Superior temporal gyrus (tissue), 1 donor: ENCODE measurements around the gene NPIPA5.
"Not testable (repeated sequence)": the region's sequence is repeated elsewhere in the genome, so short reads cannot be mapped to it uniquely, and the experiment has no call there.

ENCODE experiments used
- DNase-seq: peaks from one replicate; pipeline ENCODE4 v3.0.0-alpha.2; 2016; ENCODE audit errors: extremely low spot score

Gene NPIPA5

DNA sequence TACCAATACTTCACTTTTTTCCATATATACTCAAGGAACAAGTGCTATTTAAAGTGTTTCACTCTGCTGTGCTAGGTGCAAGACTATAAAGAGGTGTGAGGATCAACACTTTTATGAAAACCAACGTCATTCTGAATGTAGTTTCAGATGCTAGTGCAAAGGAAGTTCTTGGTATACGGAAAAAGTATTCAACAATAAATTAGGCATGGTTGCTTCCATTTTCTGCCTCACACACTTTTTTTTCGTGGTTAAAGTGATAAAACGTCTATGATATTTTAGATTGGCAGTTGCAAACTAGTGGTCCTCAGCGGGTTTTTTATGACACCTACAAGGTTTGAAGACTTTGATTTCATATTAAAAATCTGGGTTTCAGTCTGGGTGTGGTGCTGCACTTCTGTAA, 11.8 kb upstream of the NPIPA5 start:
- DNase-seq, result not testable (repeated sequence)

DNA sequence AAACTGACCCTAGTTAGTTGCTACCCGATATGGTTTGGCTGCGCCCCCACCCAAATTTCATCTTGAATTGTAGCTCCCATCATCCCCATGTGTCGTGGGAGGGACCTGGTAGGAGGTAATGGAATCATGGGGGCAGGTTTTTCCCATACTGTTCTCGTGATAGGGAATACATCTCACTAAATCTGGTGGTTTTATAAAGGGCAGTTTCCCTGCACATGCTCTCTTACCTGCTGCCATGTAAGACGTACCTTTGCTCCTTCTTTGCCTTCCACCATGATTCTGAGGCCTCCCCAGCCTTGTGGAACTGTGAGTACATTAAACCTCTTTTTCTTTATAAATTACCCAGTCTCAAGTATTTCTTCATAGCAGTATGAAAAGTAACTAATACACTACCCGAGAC, 10.0 kb upstream of the NPIPA5 start:
- DNase-seq, result not testable (repeated sequence)

DNA sequence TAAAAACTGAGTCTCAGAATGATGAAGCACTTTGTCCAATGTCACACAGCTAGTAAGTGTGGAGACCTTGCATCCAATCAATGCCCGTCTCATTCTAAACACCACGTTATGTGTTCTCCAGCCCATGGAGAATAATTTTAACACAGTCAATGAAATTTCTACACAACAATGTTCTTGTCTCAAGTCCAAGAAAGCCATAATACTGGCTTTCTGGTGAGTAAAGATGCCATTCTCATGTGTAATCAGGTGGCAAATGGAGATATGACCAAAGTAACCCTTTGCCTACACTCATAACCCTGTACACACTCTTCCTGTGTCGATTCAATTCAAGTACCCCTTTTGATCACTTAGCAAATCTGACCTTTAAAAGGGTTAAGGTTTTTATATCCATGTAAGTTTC, 4.7 kb upstream of the NPIPA5 start:
- DNase-seq, result not testable (repeated sequence)

DNA sequence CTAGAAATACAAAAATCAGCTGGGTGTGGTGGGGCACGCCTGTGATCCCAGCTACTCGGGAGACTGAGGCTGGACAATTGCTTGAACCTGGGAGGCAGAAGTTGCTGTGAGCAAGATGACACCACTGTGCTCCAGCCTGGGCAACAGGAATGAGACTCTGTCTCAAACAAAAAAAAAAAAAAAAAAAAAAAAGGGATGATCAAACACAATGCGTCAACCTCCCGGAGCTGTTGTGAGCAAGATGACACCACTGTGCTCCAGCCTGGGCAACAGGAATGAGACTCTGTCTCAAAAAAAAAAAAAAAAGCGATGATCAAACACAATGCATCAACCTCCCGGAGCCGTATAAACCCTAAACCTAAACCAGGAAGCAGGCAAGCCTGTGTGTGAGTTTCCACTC, 20.6 kb downstream of the NPIPA5 start:
- not testable (repeated sequence) for DNase-seq

DNA sequence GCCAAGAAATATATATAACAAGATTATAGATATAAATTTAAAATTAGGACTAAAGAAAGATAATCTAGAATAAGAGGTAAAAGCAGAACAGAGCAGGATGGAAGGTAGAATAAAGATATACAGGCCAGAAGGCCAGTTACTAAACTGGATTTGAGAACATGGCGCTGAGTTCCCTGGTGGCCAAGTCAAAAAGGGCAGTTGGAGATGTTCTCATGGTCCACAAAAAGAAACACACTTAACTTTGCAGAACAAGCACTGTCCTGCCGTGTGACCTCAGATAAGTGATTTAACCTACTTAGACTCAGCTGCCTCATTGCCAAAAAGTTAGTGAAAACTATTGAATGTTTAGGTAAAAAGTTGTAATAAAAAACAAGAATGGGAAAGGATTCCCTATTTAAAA, 23.2 kb downstream of the NPIPA5 start:
- not testable (repeated sequence) for DNase-seq

DNA sequence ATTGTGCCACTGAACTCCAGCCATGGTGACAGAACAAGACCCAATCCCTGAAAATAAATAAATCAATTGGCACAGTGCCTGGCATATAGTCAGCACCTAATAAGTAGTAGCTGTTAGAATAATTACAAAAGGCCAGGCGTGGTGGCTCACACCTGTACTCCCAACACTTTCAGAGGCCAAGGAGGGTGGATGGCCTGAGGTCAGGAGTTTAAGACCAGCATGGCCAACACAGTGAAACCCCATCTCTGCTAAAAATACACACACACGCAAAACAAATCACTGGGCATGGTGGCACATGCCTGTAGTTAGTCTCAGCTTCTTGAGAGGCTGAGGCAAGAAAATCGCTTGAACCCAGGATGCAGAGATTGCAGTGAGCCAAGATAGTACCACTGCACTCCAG, 25.2 kb downstream of the NPIPA5 start:
- DNase-seq, result not testable (repeated sequence)

DNA sequence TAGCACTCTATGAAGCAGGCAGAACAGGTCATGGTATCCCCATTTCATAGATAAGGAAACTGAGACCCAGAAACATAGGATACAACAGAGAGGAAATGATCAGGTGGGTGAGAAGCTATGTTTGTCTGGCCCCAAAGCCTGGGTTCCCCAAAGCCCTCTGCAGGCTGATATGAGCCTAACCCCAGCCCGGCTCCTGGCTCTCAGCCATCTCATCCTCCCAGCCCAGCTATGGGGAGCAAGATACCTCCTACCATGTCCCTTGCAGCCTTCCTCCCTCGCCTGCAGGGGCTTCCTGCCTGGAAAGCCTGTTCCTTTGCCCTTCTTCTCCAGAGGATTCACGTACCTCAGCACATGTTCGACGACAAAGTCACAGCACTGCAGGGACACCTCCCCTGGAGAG, 26.3 kb downstream of the NPIPA5 start:
- not testable (repeated sequence) for DNase-seq

DNA sequence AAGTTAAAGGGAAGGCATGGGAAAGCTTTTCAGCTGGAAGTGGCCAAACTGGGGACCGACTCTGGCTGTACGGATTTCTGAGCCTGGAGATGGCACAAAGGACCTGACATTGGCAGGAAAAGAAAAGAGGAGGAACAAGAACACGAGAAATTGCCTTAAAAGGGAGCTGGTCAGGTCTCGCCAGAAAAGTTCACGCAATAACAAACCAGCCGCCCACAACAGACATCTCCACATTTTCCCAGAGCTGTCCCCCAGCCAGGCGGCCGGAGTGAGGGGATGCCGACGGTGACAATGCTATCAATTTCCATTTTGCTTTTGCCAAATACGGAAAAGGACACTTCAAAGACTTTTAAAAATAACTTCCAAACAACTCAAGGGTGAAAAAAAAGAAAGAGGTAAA, 26.8 kb downstream of the NPIPA5 start:
- not testable (repeated sequence) for DNase-seq

DNA sequence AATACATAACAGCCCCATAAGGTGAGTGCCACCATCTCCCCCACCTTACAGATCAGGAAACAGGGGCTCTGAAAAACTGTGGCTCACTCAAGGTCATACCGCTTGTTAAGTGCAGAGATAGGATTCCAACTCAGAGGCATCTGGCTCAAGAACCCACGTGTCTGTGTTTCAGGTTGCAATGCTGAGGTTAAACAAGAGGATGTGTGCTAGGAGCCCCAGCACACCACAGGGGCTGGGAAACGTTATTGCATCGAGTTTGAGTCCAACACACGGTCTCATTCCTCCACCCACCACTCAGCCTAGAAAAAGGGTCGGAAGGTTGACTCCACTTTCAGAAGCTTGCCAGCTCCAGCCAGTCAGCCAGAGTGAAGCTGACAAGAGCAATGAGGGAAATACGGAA, 29.4 kb downstream of the NPIPA5 start:
- DNase-seq, result not testable (repeated sequence)

DNA sequence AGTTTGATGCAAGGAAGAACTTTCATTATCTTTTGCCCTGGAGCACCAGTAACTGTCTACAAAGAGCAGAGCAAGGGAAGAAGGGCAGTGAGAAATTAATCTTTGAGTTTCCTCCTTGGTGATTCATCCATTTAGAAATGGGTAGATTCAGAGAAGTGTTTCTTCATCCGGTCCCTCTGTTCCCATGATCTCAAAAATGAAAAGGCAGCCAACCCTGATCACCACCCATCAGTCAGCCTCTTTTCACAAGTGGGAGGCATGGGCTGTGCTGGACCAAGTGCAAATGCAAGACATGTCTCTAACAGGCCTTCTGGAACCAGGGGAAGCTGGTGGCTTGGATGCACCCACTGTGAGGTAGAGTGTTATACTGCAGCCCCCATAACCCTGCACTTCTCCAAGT, 35.8 kb downstream of the NPIPA5 start:
- DNase-seq, result not testable (repeated sequence)

DNA sequence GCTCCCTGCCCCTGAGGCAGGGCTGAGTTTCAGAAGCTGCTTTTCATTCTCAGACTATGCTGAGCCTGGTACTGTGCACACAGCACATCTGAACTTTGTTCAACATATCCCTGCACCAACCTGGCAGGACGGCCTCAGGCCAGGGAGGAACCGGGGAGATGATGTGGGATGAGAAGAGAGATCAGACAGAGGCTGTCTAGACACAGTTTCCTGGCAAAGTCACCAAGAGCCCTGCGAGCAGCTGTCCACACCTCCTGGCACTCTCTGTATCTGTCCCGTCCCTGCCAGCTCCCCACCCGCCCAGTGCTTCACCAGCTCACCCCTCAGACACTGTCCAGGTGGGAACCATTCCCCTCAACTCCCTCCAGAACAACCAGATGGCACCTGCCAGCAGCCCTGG, 39.1 kb downstream of the NPIPA5 start:
- not testable (repeated sequence) for DNase-seq

DNA sequence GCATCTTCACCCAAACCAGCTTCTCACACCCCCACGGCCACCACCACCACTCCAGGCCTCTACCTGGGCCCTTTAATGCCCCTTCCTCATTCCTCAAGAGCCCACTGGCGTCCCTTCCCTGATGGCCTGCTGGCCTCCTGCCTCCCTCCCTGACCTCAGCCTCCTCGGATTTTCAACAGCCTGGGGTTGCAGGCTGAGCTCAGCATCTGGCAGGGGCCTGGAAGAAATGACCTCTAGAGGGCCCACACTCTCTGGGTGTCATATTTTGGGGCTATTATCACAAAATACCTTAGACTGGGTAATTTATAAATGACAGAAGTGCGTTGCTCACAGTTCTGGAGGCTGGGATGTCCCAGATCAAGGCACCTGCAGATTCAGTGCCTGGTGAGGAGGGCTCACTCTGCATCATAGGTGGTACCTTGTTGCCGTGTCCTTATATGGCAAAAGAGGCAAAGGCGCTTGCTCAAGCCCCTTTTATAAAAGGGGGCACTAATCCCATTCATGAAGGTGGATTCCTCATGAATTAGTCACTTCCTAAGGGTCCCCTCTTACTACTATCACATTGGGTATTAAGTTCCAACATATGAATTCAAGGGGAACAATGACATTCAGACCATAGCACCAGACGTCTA, 40.0 kb downstream of the NPIPA5 start:
- not testable (repeated sequence) for DNase-seq

DNA sequence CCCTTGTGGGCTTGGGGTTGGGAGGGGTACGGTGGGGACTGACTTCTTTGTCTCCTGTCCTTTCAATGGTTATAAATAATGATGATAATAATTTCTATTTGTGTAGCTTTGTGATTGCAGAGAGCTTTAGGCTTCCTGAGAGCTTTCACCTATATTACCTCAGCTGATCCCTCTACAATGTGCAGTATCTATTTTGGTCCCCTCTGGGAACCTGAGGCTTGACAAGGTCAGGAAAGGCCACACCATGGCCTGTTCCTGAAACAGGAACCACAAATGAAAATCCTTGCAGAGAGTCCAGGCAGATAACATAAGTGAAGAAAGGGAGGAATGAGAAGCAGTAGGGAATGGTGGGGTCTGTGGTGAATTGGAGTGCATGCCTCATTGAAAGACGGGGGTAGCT, 42.5 kb downstream of the NPIPA5 start:
- not testable (repeated sequence) for DNase-seq

DNA sequence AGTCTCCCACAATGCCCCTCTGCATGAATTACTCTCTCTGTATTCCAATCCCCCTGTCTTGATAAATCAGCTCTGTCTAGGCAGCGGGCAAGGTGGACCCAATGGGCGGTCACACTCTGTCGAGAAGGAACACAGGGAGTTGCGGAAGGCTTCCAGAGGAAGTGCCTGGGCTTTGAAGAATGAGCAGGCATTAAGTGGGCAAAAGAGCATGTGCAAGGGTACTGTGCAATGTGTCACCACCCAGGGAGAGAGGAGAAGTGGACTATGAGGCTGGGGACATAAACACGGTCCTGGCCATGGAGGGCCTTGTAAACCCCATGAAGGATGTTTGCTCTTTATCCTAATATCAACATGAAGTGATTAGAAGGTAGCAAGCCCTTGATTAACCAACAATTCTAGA, 44.1 kb downstream of the NPIPA5 start:
- not testable (repeated sequence) for DNase-seq

DNA sequence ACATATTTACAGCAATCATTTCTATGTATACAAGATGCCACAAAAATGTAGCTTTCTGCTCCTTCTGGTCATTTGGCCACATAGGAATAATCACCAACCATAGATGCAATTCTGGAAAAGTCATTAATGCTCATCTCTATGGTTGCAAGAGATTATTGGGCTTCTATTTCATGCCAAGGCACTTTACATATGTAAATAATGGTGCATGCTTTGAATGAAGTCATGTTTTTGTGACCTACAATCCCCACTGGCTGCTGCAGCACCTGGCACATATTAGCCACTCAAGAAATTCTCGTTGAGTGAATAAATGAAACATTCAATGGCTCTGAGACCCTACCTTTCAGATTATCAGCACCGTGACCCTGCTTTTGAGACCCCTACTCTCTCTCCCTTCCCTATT, 47.1 kb downstream of the NPIPA5 start:
- not testable (repeated sequence) for DNase-seq

DNA sequence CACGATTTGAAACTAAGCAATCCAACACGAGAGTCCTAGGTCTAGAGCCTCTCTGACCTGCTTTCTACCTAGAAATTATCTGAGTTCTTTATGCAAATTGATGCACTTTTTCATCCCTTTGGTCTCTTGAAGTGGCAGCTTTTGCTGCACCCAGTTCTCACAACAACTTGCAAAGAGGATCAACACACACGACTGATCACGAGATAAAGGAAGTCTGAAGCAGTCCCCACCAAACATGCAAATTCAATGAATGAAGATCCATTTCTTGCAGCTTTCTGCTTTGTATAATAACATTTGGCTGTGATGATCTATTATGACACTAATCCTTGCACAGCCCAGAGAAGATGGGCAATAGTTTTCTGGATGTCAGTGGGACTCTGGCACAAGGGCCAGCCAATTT, 53.1 kb downstream of the NPIPA5 start:
- not testable (repeated sequence) for DNase-seq

DNA sequence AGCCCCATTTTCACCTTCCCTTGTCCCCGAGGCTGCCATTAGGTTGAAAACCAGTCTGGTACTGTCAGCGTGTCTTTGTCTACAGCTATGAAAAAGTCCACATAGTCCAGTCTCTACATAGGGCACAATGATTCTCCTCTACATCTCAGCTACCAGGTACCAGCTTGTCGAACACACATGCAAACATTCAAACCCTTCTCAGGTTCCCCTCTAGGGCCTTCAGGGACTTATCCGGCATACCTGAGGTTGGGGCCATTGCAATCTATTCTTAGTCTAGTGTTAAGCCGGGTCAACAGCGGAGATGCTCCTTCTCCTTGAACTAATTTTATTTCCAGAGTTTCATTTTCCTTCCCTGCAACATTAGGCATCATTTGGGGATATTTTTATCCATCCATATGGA, 54.7 kb downstream of the NPIPA5 start:
- DNase-seq, result not testable (repeated sequence)

DNA sequence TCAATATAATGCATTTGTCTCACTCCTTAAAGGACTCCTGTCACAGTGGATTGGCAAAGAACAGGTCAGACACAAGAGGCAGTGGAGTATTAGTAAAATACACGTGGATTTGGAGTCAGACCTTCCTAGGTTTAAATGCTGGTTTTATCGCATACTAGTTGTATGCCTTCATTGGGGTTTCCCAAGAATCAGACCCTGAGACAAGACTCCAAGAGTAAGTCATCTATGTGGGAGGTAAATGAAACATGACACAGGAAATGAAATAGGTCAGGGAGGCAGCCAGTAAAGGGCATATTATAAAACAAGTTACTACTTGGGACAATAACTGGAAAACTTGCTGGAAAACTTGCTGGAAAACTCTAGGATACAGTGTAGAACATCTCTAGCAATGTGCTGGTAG, 56.9 kb downstream of the NPIPA5 start:
- not testable (repeated sequence) for DNase-seq

DNA sequence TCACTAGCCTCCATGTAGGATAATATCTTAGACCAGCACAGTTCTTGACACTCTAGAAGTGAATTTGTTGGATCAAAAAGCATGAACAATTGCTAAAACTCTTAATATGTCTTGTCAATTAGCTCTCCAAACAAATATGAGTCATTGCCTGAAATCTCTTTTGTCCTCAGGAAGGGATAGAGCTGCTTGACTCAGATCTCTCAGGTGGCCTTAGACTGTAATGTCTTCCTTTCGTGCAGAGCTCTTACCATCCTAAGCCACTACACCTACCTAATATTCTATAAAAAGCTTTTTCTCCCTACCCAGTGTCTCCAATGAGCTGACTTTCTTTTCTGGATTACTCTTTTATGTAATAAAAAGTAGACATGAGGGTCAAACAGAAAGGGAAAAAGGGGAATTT, 63.5 kb downstream of the NPIPA5 start:
- not testable (repeated sequence) for DNase-seq
